ENCODE results near the gene OBP2B. TPM values are rescaled to one million over a fixed set of nuclear protein-coding genes. Genes with fewer than 3 reads are reported as not detected.
"Not testable (repeated sequence)": the region's sequence is repeated elsewhere in the genome, so short reads cannot be mapped to it uniquely, and the experiment has no call there.

Gene OBP2B
- total RNA-seq, 1 donor from 2014 or later = not detected

DNA sequence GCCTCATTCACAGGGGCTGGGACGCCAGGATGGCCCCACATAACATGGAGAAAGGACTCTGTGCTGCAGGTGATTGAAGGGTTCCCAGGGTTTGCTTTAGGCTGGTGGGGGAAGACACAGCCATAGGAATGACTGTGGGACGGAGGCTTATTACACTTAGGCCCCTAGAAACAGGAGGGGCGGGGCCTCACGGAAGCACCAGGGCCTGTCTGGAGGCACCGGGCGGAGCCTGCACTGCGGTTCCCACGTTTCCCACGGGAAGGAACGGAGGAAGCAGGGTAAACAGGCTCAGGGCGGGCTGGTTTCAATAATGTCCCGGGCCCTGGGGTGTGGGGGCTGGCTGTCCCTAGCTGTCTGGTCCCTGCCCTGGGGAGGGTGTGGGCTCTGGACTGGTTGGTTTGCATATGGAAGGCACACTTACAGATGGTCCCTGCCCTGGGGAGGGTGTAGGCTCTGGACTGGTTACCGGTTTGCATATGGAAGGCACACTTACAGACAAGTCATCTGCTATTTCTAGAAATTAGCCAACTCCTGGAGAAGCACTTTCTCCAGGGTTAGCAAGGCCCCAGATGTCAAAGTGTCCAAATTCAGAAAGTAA lies 14.2 kb upstream of the OBP2B start:
- H3K9ac ChIP-seq (ENCODE audit: low read depth in 1 of 3, low read length in 3 of 3); H3K4me1 ChIP-seq (ENCODE audit: control insufficient read depth in 3 of 3, insufficient read depth in 3 of 3, low read length in 3 of 3); H3K36me3 ChIP-seq (ENCODE audit: control insufficient read depth in 3 of 3, insufficient read depth in 3 of 3, low read length in 3 of 3); H3K27ac ChIP-seq (ENCODE audit: low read depth, low read length); H3K4me3 ChIP-seq (ENCODE audit: low read length in 3 of 3); H3K9me3 ChIP-seq (ENCODE audit: control insufficient read depth in 3 of 3, low read length in 3 of 3): not testable (repeated sequence)
- H3K27me3 ChIP-seq (ENCODE audit: control insufficient read depth in 3 of 3, insufficient read depth in 3 of 3, low read length in 3 of 3) = peaks cover 8 to 38% (median 27%) of the 10 kb centered on the region in 3 donors

DNA sequence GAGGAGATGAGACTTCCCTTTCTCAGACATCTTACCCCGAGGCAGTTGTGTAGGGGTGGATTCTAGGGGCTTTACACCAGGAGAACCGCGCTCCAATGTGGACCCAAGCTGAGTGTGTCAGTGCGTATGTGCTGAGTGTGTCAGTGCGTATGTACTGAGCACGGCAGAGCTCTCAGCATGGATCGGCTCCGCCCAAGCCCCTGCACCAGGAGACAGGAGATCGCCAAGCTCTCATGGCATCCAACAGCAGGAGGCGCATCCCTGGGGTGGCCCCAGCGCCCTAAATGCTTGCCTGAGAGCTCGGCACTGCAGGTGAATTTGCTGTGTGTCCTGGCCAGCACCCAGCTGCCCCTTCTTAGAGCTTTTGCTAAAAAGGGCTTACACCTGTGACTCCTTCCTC lies 12.9 kb upstream of the OBP2B start:
- H3K4me3 ChIP-seq (ENCODE audit: low read length in 3 of 3); H3K9me3 ChIP-seq (ENCODE audit: control insufficient read depth in 3 of 3, low read length in 3 of 3): not testable (repeated sequence)
- peaks cover 8 to 34% (median 31%) of the 10 kb centered on the region in 3 donors for H3K27me3 ChIP-seq (ENCODE audit: control insufficient read depth in 3 of 3, insufficient read depth in 3 of 3, low read length in 3 of 3)

DNA sequence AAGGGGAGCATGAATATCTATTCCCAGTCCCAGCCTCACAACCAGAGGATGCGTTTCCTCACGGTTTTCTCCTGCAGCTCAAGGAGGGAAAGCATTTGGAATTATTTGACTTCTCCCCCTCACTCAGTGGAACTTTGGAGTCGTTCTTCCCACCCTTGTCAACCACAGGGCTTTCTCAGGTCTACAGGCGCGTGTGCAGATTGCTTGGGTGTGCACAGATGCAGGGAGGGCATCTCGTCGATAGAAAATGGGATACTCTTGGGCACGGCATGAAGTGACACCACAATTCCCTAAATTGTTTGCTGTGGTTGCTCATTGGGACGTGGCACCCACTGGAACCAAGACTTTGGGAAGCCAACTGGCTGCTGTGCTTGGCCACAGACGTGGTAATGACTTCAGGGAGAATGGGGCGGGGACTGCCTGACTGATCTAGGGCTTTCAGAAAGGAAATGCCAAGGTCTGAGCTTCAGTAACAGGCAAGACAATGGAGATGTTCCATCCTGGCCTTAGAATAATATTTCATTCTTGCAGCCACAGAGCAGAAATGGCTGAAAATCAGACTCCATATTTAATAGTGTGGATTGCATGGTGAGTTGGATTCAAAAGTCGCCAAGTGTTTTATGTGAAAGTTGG lies 12.2 kb upstream of the OBP2B start:
- Histone ChIP-seq H3K27me3 (ENCODE audit: control insufficient read depth in 3 of 3, insufficient read depth in 3 of 3, low read length in 3 of 3) (peaks cover 8 to 32% (median 25%) of the 10 kb centered on the region in 3 donors), H3K4me1 (ENCODE audit: control insufficient read depth in 3 of 3, insufficient read depth in 3 of 3, low read length in 3 of 3) (peaks cover 0 to 2% (median 0%) of the 10 kb centered on the region in 3 donors), H3K27ac (ENCODE audit: low read depth, low read length) (no peak overlapping the region), H3K9me3 (ENCODE audit: control insufficient read depth in 3 of 3, low read length in 3 of 3) (no peaks in the 10 kb centered on the region), H3K9ac (ENCODE audit: low read depth in 1 of 3, low read length in 3 of 3) (no peak overlapping the region), H3K4me3 (ENCODE audit: low read length in 3 of 3) (no peak overlapping the region), H3K36me3 (ENCODE audit: control insufficient read depth in 3 of 3, insufficient read depth in 3 of 3, low read length in 3 of 3) (no peaks in the 10 kb centered on the region)

More for the DNA sequence above, 12.9 kb upstream of the OBP2B start:
- H3K4me1 ChIP-seq (ENCODE audit: control insufficient read depth in 3 of 3, insufficient read depth in 3 of 3, low read length in 3 of 3); H3K36me3 ChIP-seq (ENCODE audit: control insufficient read depth in 3 of 3, insufficient read depth in 3 of 3, low read length in 3 of 3); H3K27ac ChIP-seq (ENCODE audit: low read depth, low read length); H3K9ac ChIP-seq (ENCODE audit: low read depth in 1 of 3, low read length in 3 of 3): not testable (repeated sequence)

DNA sequence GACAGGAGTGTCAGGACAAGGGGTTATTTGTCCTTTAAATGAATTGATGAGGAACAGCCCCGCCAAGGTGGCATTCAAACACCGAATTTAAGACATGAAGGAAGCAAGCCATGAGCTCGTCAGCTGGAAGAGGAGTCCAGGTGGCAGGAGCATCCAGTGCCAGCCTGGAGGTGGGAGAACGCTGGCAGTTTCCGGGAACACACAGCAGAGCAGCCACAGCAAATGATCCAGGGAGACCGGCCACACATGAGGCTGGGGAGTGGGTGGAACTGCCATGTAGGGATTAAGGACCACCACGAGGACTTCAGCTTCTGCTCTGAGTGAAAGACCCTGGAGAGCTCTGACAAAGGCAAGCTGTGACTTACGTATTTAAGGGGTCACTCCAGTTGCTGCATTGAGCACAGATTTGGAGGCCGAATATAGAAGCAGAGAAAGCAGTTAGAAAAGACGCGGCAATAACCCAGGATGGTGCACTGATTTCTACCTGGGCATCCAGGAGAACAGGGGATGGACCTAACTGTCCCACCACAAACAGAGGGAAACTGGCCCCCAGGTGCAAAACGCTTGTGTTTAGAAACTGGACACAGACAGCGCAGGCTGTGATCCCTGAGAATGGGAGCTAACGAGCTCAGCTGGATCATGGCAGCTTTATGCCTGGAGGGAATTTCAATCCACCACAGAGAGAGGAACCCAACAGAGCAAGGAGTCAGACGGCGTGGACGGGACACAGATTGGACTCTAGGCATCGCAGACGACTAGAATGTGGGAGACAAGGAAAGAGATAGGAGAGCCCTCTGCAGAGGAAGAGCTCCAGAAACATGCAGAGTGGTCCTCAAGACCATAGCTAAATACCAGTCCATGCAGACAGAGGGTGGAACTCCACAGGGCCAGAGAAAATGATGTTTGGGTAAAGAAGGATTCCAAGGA lies 9.3 kb upstream of the OBP2B start:
- not testable (repeated sequence) for H3K4me1 ChIP-seq (ENCODE audit: control insufficient read depth in 3 of 3, insufficient read depth in 3 of 3, low read length in 3 of 3); H3K36me3 ChIP-seq (ENCODE audit: control insufficient read depth in 3 of 3, insufficient read depth in 3 of 3, low read length in 3 of 3); H3K9ac ChIP-seq (ENCODE audit: low read depth in 1 of 3, low read length in 3 of 3); H3K4me3 ChIP-seq (ENCODE audit: low read length in 3 of 3); H3K27ac ChIP-seq (ENCODE audit: low read depth, low read length); H3K9me3 ChIP-seq (ENCODE audit: control insufficient read depth in 3 of 3, low read length in 3 of 3)
- H3K27me3 ChIP-seq (ENCODE audit: control insufficient read depth in 3 of 3, insufficient read depth in 3 of 3, low read length in 3 of 3) = peaks cover 5 to 17% (median 15%) of the 10 kb centered on the region in 3 donors

DNA sequence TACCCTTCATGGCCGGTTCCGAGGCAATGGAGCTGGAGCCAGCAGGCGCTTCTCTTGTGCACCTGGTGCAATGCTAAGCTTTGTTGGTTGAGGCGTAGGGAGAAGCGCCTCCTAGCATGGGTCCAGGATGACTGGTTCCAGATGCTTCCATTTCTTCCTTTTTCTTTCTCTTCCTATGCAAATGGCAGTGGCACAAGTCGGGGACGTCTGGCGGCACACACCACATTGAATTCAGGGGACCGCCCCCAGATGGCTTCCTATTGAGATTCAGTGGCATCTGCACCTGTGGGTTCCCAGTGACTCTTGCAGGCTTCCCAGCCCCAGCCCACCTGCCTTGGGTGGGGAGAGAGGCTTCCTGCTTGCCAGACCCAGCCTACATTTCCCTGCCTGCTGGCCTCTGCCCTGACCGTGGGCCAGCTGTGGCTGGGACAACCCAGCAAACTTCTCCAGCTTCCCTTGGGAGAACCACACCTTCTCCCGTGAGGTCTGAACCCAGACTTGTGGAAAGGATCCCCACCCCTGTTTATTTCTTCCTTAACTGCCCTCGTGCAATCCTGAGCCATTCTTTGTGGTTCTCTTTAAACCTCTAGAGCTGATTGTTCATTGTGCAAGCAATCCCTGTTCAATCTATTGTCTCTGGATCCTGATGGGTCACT lies 8.4 kb upstream of the OBP2B start:
- peaks cover 0 to 17% (median 14%) of the 10 kb centered on the region in 3 donors for H3K27me3 ChIP-seq (ENCODE audit: control insufficient read depth in 3 of 3, insufficient read depth in 3 of 3, low read length in 3 of 3)
- H3K4me1 ChIP-seq (ENCODE audit: control insufficient read depth in 3 of 3, insufficient read depth in 3 of 3, low read length in 3 of 3); H3K9ac ChIP-seq (ENCODE audit: low read depth in 1 of 3, low read length in 3 of 3); H3K36me3 ChIP-seq (ENCODE audit: control insufficient read depth in 3 of 3, insufficient read depth in 3 of 3, low read length in 3 of 3); H3K4me3 ChIP-seq (ENCODE audit: low read length in 3 of 3); H3K27ac ChIP-seq (ENCODE audit: low read depth, low read length); H3K9me3 ChIP-seq (ENCODE audit: control insufficient read depth in 3 of 3, low read length in 3 of 3): not testable (repeated sequence)

DNA sequence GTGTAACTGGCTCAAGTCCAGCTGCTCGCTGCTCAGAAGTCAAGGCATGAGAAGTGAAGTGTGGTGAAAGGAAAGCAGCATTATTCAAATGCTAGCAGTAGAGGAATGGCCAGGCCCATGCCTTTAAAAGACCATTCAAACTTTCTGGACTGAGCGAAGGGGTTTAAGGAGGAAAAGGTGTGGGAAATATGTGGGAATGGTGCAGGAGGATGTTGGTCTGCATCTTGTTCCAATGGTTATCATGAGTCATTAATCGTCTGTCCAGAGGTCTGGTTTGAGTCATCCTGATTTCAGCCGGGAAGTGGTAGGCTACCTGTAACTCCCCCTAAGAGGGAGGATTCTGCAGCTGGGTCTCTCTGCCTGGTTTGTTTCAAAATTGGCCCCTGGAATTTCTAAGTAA lies 5.2 kb upstream of the OBP2B start:
- H3K27ac ChIP-seq (ENCODE audit: low read depth, low read length); H3K4me3 ChIP-seq (ENCODE audit: low read length in 3 of 3); H3K9ac ChIP-seq (ENCODE audit: low read depth in 1 of 3, low read length in 3 of 3); H3K9me3 ChIP-seq (ENCODE audit: control insufficient read depth in 3 of 3, low read length in 3 of 3); H3K36me3 ChIP-seq (ENCODE audit: control insufficient read depth in 3 of 3, insufficient read depth in 3 of 3, low read length in 3 of 3); H3K4me1 ChIP-seq (ENCODE audit: control insufficient read depth in 3 of 3, insufficient read depth in 3 of 3, low read length in 3 of 3): not testable (repeated sequence)
- H3K27me3 ChIP-seq (ENCODE audit: control insufficient read depth in 3 of 3, insufficient read depth in 3 of 3, low read length in 3 of 3) = peaks cover 9 to 31% (median 28%) of the 10 kb centered on the region in 3 donors

DNA sequence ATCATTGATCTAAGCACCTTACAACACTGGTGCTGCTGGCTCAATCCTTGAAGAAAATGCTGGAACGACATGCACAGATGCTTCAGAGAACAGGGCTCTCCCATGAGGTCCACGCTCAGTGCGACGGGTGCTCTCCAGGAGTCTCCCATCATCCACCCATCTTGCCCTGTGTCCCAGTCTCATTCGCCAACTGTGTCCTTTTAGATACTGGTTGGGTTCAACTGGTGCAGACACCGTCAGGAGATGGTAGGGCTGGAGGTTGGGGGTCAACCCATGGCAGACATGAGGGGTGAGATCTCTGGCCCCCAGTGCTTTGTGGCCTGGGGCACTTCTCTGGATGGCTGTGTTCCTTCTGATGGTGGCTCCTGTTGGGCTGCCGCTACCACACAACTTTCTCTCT lies 1.6 kb upstream of the OBP2B start:
- H3K27ac ChIP-seq (ENCODE audit: low read depth, low read length) = no peak overlapping the region
- H3K4me3 ChIP-seq (ENCODE audit: low read length in 3 of 3) = no peak overlapping the region
- peaks cover 16 to 28% (median 17%) of the 10 kb centered on the region in 3 donors for H3K27me3 ChIP-seq (ENCODE audit: control insufficient read depth in 3 of 3, insufficient read depth in 3 of 3, low read length in 3 of 3)
- H3K4me1 ChIP-seq (ENCODE audit: control insufficient read depth in 3 of 3, insufficient read depth in 3 of 3, low read length in 3 of 3) = no peaks in the 10 kb centered on the region
- H3K9me3 ChIP-seq (ENCODE audit: control insufficient read depth in 3 of 3, low read length in 3 of 3) = peaks cover 0 to 4% (median 0%) of the 10 kb centered on the region in 3 donors
- H3K36me3 ChIP-seq (ENCODE audit: control insufficient read depth in 3 of 3, insufficient read depth in 3 of 3, low read length in 3 of 3) = no peaks in the 10 kb centered on the region
- H3K9ac ChIP-seq (ENCODE audit: low read depth in 1 of 3, low read length in 3 of 3) = no peak overlapping the region

DNA sequence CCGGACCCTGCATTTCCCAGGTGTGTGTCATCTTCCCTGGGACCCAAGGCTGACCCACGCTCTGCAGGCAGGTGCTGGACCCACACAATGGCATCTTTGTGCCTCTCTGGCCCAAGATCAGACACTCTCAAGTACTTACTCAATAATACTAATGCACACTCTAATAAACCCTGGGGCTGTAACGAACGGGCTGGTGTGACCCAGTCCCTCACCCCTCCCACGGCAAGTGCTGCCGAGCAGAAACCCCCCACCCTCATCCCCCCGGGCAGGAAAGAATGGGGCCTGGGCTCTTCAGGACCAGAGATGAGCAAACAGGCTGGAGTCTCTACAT lies 1.1 kb upstream of the OBP2B start:
- Histone ChIP-seq H3K9ac (ENCODE audit: low read depth in 1 of 3, low read length in 3 of 3) (no peak overlapping the region), H3K36me3 (ENCODE audit: control insufficient read depth in 3 of 3, insufficient read depth in 3 of 3, low read length in 3 of 3) (no peaks in the 10 kb centered on the region), H3K4me1 (ENCODE audit: control insufficient read depth in 3 of 3, insufficient read depth in 3 of 3, low read length in 3 of 3) (no peaks in the 10 kb centered on the region), H3K9me3 (ENCODE audit: control insufficient read depth in 3 of 3, low read length in 3 of 3) (peaks cover 0 to 4% (median 0%) of the 10 kb centered on the region in 3 donors), H3K27ac (ENCODE audit: low read depth, low read length) (no peak overlapping the region), H3K27me3 (ENCODE audit: control insufficient read depth in 3 of 3, insufficient read depth in 3 of 3, low read length in 3 of 3) (peaks cover 14 to 28% (median 16%) of the 10 kb centered on the region in 3 donors), H3K4me3 (ENCODE audit: low read length in 3 of 3) (no peak overlapping the region)

DNA sequence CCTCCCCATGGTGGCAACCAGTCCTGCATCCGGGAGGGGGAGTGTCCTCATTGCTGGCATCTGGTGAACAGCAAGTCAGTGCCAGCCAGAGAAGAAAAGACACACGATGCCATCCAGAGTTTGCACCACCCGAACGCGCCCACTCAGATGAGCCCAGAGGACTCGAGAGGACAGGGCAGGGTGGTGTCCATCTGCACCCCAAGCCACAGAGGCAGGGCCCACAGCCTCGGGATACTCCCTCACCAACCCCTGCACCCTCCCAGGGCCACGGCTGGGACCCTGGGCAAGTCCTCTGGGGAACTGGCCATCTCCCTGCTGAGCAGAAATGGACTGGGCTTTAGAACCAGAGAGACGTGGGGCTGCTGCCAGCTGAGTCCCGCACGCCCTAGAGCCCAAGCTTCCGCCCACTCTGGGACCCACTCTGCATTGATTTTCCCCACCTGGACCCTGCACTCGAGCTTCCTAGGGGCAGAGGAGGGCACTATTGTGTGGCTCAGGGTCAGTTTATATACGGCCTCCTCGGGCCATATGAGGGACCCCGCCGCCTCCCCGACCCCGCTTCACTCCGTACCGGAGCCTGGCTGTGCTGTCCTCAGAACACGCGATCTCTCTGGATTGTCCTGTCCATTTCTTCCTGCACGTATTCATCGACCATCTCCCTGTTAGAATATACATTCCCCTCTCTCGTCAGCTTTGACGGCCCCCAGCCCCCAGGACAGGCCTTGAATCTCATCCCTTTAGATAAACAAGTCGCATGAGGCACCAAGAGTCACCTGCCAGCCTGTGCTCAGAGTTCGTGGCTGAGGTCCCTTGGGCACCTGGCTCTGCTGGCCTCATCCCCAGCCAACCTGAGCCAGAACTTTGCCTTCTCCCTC lies 514 bp upstream of the OBP2B start:
- H3K27ac ChIP-seq (ENCODE audit: low read depth, low read length); H3K9ac ChIP-seq (ENCODE audit: low read depth in 1 of 3, low read length in 3 of 3); H3K9me3 ChIP-seq (ENCODE audit: control insufficient read depth in 3 of 3, low read length in 3 of 3); H3K36me3 ChIP-seq (ENCODE audit: control insufficient read depth in 3 of 3, insufficient read depth in 3 of 3, low read length in 3 of 3); H3K4me1 ChIP-seq (ENCODE audit: control insufficient read depth in 3 of 3, insufficient read depth in 3 of 3, low read length in 3 of 3); H3K4me3 ChIP-seq (ENCODE audit: low read length in 3 of 3): not testable (repeated sequence)
- peaks cover 14 to 32% (median 18%) of the 10 kb centered on the region in 3 donors for H3K27me3 ChIP-seq (ENCODE audit: control insufficient read depth in 3 of 3, insufficient read depth in 3 of 3, low read length in 3 of 3)

Data from skeletal muscle tissue (tissue), 4 donors.